ENCODE measurements around the gene NKX1-1.

Gene NKX1-1

DNA sequence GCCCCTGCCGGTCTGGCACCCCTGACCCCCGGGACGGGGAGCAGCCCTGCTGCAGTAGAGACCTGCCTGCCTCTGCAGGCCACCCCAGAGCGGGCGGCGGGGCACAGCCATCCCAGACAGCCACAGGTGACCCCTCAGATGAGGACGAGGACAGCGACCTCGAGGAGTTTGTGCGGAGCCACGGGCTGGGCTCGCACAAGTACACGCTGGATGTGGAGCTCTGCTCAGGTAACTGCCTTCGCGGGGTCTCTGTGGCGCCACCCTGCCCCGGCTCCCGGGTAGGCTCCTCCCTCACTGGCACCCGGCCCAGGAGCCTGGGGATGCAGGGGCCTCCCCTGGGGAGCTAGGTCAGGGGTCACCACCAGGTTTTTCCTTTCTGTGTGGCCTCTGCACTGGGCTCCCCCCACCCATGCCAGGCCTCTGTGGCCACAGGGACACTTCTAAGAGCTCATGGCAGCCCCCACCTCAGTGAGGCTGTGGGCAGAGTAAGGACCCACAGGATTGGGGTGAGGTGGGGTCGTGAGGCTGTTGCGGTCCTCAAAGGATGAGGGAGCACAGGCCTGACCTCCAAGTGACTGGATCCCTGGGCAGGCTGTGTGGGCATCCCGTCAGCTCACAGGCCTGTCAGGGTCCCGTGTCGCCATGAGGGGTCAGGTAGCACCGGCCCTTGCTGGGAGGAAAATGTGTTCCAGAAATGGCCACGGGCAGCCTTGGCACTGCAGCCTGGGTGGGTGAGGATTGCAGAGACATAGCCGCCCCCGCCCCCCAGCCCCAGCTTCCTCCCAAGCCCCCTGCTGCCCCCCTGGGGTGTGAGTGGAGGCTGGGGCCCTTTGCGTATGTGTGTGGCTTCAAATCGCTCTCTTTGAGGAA lies 52.8 kb downstream of the NKX1-1 start:
- TF ChIP-seq, protein P1, sequence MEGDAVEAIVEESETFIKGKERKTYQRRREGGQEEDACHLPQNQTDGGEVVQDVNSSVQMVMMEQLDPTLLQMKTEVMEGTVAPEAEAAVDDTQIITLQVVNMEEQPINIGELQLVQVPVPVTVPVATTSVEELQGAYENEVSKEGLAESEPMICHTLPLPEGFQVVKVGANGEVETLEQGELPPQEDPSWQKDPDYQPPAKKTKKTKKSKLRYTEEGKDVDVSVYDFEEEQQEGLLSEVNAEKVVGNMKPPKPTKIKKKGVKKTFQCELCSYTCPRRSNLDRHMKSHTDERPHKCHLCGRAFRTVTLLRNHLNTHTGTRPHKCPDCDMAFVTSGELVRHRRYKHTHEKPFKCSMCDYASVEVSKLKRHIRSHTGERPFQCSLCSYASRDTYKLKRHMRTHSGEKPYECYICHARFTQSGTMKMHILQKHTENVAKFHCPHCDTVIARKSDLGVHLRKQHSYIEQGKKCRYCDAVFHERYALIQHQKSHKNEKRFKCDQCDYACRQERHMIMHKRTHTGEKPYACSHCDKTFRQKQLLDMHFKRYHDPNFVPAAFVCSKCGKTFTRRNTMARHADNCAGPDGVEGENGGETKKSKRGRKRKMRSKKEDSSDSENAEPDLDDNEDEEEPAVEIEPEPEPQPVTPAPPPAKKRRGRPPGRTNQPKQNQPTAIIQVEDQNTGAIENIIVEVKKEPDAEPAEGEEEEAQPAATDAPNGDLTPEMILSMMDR (IDR thresholded peaks at IDR 0.05; ENCODE audit: low read length, missing control alignments) = no peak

More for the DNA sequence above, 52.8 kb downstream of the NKX1-1 start:
- no peak for DNase-seq (ENCODE audit: low read depth)
- no peak overlapping the region for H3K4me3 ChIP-seq (replicated peaks; ENCODE audit: low read depth, low read length)
